Gastroesophageal sphincter (tissue), 3 donors: ENCODE measurements around the gene VAV3.

ENCODE experiments used
- CTCF ChIP-seq, 4 experiments: fragments of 200-600 bp in 2 of 4; fragments of 450-650 bp in 2 of 4; sonication (generic) in 1 of 4; IDR thresholded peaks; one replicate each; pipeline ENCODE4 v1.5.1; 2017 to 2019; ENCODE audit warnings: antibody characterized with exemption in 4 of 4, mild to moderate bottlenecking in 2 of 4, moderate library complexity in 2 of 4
- EP300 ChIP-seq: sonication (generic); formaldehyde crosslinking; IDR thresholded peaks from one replicate; pipeline ENCODE4 v1.6.1; 2017; ENCODE audit warnings: antibody characterized with exemption, mild to moderate bottlenecking
- POLR2A ChIP-seq, 2 donors: fragments of 450-650 bp; IDR thresholded peaks; one replicate each; pipeline ENCODE4 v1.6.1; 2017; ENCODE audit warnings: antibody characterized with exemption in 2 of 2, mild to moderate bottlenecking in 2 of 2, moderate library complexity in 1 of 2
- POLR2AphosphoS5 ChIP-seq: sonication (generic); formaldehyde crosslinking; IDR thresholded peaks from one replicate; pipeline ENCODE4 v1.6.1; 2017; ENCODE audit warnings: antibody characterized with exemption

- no peak for TF ChIP-seq POLR2AphosphoS5
- TF ChIP-seq CTCF (IDR thresholded peaks at IDR 0.05) = no peak
- no peak for TF ChIP-seq EP300
- TF ChIP-seq POLR2A (IDR thresholded peaks at IDR 0.05) = no peak
Measured at GRCh38 chr1:107803579-107803978, 161.4 kb downstream of the VAV3 start.
